EH (cell line): ENCODE measurements around the gene RAB14.
"Not testable (repeated sequence)": the region's sequence is repeated elsewhere in the genome, so short reads cannot be mapped to it uniquely, and the experiment has no call there.

ENCODE experiments used
- DNase-seq: peaks from one replicate; pipeline ENCODE4 v3.0.0-alpha.2; 2015; ENCODE audit warnings: low read depth

RAB14 gene

DNA sequence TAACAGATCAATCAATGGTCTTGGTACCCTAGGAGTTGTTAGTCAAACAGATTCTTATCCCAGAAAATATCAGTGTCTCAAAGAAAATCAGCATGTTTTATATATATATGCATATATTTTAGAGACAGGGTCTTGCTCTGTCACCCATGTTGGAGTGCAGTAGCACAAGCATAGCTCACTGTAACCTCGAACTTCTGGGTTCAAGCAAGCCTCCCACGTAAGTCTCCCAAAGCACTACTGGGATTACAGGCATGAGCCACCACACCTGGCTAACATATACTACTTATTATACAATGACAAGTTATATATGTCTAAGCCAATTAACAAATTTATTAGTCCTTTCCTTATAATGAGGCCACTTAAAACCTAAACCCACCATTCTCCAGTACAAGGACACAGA lies 10.4 kb downstream of the RAB14 start:
- DNase-seq, result no peak

DNA sequence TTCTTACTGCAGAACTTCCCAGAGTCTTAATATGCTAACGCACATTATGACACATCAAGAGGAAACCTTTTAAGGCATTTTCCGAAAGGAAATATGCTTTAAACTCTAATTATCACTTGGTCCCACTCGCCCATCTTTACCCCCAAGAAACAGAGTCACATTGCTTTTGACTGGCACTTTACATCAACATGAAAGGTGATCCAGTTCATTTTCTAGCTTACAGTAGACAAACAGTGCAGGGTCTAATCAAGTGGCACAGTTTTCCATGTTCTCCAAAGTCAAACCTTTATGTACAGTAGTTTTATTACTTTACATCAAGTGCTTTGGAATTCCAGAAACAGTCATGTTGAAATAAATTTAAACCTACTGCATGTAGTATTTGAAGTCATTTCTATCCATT lies 12.0 kb downstream of the RAB14 start:
- DNase-seq, result no peak

DNA sequence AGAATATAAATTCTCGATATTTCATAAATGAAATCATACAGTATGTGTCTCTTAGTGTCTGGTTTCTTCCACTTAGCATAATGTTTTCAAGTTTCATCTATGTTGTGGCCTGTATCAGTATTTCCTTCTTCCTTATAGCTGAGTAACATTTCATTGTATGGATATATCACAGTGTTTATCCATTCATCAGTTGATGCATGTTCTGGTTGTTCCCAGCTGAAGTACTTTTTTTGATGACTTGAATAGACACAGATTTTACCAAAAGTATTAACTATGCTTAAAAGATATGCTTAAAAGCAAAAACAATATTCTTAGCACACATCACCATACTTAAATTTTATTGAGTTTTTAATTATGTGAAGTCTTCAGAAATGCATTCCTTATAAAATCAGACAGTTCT lies 12.7 kb downstream of the RAB14 start:
- DNase-seq, result no peak

DNA sequence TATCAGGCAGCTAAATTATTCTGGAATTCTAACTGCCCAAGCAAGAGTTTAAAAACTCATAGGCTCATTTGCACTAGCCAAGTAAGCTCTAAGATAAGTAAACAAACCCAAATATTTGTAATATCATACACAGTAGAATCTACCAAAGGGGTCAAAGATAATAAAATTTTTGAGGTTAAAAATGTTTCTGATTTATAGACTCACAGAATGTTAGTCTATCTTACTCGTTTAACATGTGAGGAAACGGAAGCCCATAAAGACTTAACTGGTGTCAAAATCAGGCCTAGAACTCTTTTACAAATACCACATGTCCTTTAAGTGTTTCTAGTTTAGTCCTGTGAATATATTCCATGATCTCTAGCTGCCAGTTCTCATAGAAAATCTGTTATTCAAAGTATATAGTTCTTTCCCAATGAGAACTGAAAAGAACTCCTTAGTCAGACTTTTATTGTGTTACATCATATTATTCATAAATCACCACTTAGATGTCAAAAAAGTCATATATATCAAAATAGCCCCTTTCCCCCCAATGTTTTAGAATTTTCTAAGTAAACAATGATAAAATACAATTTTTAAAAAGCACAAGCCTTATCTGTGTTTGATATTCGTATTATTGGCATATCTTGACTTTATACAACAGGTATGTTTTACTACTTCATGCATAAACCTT lies 13.9 kb downstream of the RAB14 start:
- DNase-seq, result peak; percentile 56

DNA sequence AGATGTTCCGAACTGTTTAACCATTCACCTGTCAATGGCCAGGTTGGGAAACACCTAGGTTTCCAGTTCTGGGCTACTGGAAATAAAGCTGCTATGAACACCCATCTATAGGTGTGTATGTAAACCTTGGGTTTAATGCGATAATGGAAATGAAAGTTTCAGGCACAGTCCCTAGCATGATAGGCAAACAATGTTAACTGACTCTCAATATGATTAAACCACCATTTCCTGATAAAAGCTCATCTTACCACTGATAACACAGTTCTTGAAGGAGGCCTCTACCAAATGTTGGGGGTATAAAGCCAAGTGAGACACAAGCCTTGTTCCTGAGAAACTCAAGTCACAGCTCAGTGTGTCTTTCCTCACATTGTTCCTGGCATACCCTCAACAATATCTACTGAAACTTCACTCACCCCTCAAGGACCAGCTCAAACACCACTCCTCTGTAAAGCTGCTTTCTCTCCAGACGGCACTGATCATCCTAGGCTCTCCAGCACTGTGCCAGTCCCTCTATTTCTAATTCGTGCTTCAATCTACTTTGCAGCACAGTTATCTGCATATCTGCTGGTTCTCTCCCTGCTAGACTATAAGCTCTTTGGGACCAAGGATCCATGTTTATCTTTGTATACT lies 15.8 kb downstream of the RAB14 start:
- no peak for DNase-seq

DNA sequence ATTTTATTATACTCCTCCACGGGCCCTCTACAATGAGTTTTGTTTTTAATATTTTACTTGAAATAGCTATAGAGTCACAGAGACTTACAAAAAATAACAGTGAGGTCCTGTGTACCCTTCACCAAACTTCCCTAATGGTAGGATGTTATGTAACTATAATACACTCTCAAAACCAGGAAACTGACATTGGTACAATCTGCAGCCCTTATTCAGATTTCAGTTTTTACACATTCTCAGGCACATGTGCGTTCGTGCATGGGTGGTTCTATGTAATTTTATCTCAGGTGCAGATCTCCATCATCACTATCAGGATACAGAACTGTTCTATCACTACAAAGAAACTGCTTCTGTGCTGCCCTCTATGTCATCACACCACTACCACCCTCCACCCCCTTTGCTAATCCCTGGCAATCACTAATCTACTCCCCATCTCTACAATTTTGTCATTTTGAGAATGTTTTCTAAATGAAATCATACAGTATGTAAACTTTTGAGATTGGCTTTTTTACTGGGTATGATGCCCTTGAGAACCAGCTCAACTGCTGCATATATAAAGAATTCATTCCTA lies 16.4 kb downstream of the RAB14 start:
- peak; percentile 36 for DNase-seq

DNA sequence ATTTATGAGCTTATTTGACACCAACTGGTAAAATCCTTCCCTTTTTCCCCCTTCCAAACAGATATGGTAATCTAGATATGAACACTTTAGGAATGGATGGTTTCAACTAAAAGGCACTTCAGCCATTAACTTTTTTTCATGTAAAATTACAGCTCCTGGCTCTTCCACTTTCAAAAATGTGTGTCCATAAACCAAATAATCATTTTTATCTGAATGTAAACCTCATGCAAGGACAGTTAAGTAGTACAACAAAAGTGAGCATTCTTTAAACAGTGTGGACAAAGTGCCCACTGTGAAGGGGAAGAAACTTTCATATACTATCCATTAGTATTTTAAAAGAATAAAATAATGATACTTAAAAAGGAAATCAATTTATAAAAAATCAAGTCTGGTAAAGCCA lies 17.2 kb downstream of the RAB14 start:
- DNase-seq, result no peak

DNA sequence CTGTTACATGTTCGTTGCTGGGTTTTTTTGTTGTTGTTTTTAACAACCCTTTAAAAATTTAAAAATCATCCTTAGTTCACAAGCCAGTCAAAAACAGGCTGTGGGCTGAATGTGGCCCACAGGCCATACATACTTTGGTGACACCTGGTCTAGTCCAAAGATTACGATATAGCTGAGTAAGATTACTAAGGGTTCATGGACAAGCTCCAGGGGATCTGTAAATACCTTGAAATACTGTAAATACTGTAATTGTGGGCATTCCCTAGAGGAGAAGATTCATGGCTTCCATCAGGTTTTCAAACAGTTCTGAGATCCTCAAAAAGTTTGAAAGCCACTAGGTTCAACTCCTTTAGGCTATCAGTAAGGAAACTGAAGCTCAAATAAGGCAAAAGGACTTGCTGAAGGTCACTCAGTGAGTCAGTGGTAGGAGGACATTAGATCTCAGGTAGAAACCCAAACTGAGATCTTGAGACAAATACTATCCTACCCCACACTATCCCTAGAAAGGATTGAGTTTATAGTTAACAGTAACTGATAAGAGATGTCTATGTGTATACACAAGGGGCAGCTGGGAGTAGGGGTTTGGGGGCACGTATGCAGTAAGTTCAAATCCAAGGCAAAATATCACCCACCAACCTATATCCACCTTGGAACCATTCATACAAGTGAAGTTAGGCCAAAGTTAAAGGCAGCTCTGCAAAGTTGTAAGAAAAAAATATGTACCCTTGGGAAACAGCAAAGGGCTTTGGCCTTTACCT lies 17.8 kb downstream of the RAB14 start:
- DNase-seq, result no peak

DNA sequence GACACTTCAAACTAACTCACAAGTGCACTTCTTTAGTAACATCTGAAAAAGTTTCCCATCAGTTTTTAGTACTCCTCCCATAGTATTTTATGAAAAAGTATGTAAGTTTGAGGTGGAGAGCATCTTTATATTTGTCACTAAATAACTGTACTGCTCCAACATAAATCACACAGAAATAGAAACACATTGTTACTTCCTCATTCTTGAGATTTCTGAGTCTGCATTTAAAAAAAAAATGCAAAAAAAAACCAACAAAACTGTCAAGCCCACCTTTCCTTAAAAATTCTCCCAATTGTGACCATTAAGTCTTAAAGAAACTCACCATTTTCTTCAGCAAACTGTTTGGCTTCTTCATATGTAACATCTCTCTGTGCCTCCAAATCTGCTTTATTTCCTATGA lies 18.7 kb downstream of the RAB14 start:
- peak; percentile 32 for DNase-seq

DNA sequence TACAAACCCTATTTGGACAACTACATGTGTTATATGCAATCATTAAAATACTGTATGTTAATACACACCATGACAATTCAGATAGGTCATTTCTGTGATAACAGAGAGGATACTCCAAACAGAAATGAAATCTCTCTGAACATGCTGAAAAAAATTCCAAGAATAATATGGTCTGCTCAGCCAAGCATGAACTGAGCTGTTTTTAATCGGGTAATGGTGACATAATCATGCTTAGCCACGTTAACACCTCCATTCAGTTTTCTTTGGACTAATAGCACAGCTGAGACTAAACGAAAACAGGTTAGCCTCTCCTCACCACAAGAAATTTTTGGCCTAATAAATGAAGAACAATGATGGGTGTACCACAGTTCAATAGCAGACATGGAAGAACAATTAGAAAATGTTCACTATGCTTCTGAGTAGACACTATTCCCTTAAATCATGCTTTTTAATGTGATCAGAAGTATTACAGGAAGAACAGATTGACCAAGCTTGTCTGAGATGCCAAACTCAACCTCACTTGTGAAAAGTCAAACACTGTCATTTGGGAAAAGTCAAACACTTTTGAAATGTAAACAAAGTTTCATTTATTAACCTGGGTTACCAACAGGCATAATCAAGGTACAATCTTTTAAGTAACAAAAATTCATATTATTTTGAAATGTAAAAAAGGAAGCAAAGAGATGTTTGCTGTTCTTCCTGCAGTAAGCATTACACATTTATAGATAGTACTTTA lies 19.4 kb downstream of the RAB14 start:
- no peak for DNase-seq

DNA sequence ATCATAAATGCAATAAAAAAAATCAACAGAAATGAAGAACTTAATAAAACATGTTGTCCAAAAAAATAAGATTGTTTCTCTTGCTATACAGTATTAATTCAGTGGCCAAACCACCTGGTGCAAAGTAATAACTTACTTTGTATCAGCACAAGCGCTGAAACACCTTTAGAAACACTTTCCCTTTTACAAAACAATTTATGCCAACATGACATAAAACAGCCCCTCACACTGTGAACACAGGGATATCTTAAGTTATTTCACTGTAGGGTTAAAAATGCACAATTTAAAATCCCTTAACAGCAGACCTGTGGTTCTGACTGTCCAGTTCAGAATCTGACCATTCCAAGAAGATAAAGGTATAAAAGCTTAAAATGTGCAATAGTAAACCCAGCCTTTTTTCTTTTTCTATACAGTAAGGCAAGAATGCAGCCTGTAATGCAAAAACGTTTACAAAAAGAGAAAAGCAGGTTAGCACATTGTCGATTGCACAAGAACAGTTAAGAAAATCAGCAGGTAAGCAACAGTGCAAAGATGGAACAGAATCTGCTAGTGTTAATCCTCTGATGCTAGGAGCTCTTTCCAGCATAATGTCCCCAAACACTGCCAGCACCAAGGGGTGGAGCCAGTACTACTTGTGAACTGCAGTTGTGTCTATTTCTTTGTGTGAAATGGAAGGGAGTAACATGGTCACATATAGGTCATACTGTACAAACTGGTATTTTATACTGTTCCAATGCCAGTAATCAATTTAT lies 21.6 kb downstream of the RAB14 start:
- no peak for DNase-seq

DNA sequence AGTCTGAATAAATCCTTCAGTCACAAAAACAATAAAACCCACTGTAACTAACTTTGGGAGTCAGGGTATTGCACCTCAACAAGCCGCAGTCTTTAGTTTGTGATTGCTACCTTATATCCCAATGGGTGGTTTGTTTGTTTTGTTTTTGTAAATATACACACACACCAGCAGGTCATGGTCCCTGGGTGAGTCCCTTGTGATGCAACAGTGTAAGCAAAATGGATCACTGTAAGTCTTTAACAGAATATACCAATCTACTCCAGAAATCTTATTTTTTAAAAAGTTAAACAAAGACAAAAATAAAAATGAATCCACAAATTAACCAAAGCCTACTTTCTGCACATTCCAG lies 22.3 kb downstream of the RAB14 start:
- DNase-seq, result not testable (repeated sequence)

DNA sequence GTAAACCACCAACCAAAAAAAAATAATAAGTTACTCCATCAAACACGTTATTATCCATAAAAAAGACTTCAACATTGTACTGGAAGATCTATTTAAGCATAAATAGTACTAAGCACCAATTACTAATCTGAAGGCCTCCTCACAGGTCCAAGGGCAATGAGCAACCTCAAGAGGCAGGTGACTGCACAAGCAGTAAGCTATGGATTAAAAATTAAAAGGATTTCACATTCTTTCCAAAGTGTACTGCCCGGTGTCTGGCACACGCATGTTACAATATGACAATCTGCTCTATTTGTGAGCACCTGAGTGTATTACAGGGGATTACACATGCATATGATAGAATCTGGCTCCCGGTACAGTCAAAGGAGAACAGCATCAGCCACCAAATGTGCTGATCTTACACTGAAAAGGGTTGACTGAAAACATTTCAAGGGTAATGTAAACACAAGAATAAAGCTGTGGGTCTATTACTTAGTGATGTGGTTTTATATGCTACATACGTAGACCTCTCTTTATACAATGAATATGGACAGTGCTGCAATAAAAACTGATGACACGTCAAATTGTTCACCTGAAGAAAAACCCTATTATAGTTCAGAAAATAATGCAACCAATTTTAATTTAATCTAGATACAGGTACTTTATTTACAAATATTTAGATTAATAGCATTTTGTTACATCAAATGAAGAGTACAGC lies 22.8 kb downstream of the RAB14 start:
- DNase-seq, result no peak

DNA sequence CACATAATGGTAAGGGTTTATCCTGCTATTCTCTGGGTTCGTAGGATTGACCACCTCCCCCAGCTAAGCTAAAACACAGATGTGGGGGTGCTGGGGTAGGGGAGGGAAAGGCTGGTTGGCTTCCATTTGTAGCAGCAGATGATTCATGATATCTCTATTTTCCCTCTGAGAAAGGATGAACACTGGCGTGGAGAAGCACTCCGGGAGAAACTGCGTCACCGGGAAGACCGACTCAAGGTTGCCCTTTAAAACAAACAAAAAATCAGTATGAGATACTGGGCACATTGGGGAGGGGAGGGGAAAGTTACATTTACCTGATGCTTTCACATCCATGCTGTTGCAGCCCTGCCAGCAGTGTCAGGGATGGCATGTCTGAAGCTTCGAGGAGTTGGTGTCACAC lies 28.2 kb downstream of the RAB14 start:
- DNase-seq, result no peak

DNA sequence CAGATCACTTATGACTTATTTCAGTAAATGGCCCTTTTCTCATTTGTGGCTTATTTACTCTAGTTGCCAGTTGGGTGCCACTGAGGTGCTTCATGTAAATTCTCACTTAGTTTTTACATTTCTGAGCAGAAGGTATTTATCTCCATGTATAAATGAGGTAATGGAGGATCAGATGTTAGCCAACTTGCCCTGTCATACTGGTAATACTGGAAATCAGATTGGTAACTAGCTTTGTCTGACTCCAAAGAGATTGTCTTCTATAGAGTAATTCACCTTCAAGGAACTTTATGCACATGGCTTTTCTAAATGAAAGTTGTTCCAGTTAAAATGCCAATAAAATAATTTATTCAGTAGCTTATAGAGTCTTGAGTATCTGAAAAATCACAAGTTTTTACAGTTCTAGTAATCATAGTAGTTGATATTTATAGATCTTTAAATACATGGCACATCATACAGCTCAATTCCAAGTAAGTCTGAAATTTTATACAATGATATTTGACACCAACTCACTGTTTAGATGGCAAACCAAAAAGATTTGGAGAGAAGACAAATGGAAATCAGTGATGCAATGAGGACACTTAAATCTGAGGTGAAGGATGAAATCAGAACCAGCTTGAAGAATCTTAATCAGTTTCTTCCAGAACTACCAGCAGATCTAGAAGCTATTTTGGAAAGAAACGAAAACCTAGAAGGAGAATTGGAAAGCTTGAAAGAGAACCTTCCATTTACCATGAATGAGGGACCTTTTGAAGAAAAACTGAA lies 28.8 kb downstream of the RAB14 start:
- no peak for DNase-seq

DNA sequence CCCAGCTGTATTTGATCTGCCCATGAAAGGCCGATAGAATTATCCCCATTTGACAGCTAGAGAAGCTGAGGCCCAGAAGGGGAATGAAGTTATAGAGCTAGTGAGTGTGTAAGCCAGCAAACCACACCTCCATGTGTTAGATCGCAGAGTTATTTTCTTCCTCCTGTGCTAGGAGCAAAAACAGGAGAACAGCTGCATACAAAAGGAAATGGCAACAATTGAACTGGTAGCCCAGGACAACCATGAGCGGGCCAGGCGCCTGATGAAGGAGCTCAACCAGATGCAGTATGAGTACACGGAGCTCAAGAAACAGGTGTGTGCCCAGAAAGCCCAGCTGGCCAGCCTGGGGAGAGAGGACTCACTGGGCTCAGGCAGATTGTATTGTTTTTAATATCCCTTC lies 30.4 kb downstream of the RAB14 start:
- no peak for DNase-seq

DNA sequence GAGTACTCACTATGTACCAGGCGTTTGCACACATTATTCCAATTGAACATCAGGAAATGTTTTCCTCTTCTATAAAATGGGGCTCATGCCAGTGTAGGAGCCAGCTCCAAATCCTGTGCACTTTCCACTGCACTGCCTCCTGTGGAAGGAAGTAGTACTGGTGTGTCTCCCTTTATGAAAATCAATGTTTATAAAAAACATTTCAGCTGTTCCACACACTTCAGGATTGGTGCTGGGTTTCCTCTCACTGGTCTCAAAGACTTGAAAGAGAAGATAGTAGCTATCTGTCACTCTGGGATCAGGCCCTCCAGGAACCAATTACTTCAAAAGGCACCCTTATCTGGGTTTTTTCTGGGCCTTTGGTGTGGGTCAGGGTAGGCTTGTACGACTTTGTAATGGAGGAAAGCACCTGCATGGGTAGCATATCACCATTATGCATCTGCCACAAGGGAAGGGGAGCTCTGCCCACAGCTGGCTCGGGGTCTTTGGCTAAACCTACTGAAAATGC lies 32.5 kb downstream of the RAB14 start:
- DNase-seq, result peak; percentile 25

DNA sequence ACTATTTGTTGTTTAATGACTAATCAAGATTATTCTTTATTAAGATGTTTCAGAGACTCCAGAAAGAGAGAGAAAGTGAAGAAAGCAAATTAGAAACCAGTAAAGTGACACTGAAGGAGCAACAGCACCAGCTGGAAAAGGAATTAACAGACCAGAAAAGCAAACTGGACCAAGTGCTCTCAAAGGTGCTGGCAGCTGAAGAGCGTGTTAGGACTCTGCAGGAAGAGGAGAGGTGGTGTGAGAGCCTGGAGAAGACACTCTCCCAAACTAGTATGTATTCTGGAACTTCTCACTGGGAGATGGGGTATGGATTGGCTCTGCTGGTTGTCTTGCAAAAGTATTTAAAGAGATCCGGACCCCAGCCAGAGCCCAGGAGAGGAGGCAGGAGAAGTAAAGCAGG lies 33.6 kb downstream of the RAB14 start:
- DNase-seq, result no peak

DNA sequence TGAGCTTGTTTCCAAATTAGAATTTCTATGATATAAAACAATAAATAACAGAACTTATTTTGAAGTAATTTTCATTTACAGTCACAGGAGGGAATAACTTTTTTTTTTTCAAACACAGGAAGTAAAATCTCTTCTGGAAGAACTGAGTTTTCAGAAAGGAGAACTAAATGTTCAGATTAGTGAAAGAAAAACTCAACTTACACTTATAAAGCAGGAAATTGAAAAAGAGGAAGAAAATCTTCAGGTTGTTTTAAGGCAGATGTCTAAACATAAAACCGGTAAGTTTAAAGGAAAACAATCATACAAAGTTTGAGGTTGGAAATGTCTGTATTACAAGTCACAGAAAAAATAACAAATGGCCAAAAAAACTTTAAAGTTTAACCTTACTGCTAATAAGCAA lies 41.6 kb downstream of the RAB14 start:
- no peak for DNase-seq

DNA sequence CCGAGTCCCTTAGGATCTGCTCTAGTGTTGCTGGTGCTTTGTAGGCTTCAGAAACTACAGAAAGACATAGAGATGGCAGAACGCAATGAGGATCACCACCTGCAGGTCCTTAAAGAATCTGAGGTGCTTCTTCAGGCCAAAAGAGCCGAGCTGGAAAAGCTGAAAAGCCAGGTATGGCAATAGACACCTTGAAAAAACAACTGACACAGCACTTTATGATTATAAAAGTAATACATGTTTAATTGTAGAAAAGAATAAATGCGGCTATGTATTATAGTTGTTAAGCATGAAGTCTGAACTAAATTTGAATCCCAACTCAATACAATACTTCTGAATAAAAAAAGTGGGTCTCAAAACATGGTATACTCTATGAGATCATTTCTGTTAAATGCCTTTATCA lies 43.7 kb downstream of the RAB14 start:
- DNase-seq, result no peak
